MCF 10A (cell line): Measurements from ENCODE around the gene PXMP2. TPM values are rescaled to one million over a fixed set of nuclear protein-coding genes. Genes with fewer than 3 reads are reported as not detected.

Experiments
- BruUV-seq: library from RNA; stranded (reverse); fragments of 400-500 nt; replicated peaks from 2 replicates; lab custom pipeline; 2021; lab: Mats Ljungman, UMichigan
- CTCF ChIA-PET: fragments of 300-600 bp; sonication (Branson Sonifier 250); formaldehyde crosslinking; extraction: SDS; loops from one replicate; lab custom pipeline; 2021; ENCODE audit warnings: antibody characterized with exemption, inconsistent platforms; lab: Yijun Ruan, JAX
- POLR2A ChIA-PET: fragments of 300-600, 350-650 bp; sonication (Branson Sonifier 250); formaldehyde crosslinking; extraction: SDS; loops from one replicate; lab custom pipeline; 2020; ENCODE audit warnings: antibody characterized with exemption, inconsistent platforms; lab: Yijun Ruan, JAX
- DNase-seq: peaks from one replicate; pipeline ENCODE4 v3.0.0-alpha.2; 2018; ENCODE audit not compliant: unreplicated experiment
- H3K27ac Mint-ChIP-seq: one replicate; pipeline ENCODE4 v1.8.0; 2022; ENCODE audit warnings: mild to moderate bottlenecking, low read depth, mixed read lengths; ENCODE audit not compliant: unreplicated experiment
- H3K27me3 Mint-ChIP-seq: one replicate; pipeline ENCODE4 v1.8.0; 2022; ENCODE audit warnings: mixed read lengths; ENCODE audit not compliant: insufficient read depth, unreplicated experiment
- H3K36me3 Mint-ChIP-seq: one replicate; pipeline ENCODE4 v1.8.0; 2022; ENCODE audit warnings: mild to moderate bottlenecking, moderate library complexity, mixed read lengths; ENCODE audit not compliant: insufficient read depth, unreplicated experiment
- H3K4me1 Mint-ChIP-seq: one replicate; pipeline ENCODE4 v1.8.0; 2022; ENCODE audit warnings: mixed read lengths; ENCODE audit not compliant: insufficient read depth, unreplicated experiment
- H3K4me3 Mint-ChIP-seq: one replicate; pipeline ENCODE4 v1.8.0; 2022; ENCODE audit warnings: mild to moderate bottlenecking, moderate library complexity, mixed read lengths; ENCODE audit not compliant: unreplicated experiment
- H3K9me3 Mint-ChIP-seq: one replicate; pipeline ENCODE4 v1.8.0; 2022; ENCODE audit warnings: mixed read lengths; ENCODE audit not compliant: unreplicated experiment
- intact Hi-C: fragments of 100-400 bp; cut with micrococcal nuclease; formaldehyde crosslinking; loops from 2 replicates; pipeline ENCODE4 v1.14.1; 2022
- total RNA-seq: library from RNA; stranded (reverse); gene quantifications from 2 replicates; pipeline ENCODE4 v1.2.3, GENCODE V29; 2022
- TF ChIP-seq, protein P1 (sequence below): fragments of 200-600 bp; IDR thresholded peaks from one replicate; pipeline ENCODE4 v1.8.0; 2022; ENCODE audit warnings: antibody characterized with exemption, mild to moderate bottlenecking; ENCODE audit not compliant: unreplicated experiment

PXMP2 gene
- total RNA-seq, 1 experiment from 2014 or later, result 28.1 TPM

DNA sequence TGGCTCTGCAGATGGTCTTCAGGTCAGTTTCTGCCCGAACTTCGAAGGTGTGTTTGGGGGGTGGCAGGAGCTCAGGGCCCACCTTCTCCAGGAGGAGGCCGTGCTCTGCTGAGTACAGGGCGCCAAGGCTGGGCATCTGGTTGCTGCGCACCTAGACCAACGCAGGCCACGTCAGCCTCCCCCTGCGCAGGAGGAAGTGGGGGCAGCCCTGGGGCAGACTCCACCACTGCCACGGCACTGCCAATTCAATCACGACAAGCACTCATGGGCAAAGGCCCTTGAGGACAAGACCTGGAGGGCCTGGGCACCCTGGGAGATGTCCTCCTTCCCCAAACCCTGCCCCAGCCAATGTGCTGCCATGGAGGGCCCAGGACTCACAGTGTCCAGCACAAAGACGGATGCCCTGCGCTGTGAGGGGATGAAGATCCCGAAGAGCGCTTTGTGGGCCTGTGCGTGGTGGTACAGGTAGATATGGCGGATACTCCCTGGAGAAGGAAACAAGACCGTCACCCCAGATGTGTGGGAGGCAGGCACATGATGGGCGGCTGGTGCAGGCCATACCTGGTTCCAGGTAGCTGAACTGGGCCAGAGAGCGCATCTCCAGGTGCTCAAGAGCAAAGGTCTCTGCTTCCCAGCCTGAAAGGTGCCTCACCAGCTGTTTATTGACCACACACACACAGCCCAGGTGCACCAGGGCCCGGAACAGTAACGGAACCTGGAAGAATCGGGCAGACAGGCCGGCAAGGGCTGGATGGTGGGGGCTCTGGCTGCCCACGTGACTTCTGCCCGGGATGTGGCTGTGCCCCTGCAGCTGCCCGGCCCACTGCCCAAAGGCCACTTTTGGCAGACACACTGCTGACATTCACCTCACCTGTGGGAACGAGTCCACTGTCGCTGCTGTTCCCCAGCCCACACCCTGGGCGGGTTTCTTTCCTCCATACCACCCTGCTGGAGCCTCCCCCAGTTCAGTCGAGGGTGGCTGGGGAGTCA, 44.2 kb upstream of the PXMP2 start:
- intact Hi-C loops, result no loop called here
- POLR2A ChIA-PET, result interaction anchor here (0.7 to 0.8 kb wide), 2 partner anchors 13 to 220 kb away, joined by 3 to 4 read pairs; no protein-coding TSS in a partner anchor
- BruUV-seq, result no TSS peak
- H3K36me3 Mint-ChIP-seq, result peaks cover 21% of the 10 kb centered on the region
- CTCF ChIA-PET, result no interaction called here
- H3K4me3 Mint-ChIP-seq, result no peak overlapping the region
- no peak for DNase-seq
- no peaks in the 10 kb centered on the region for H3K9me3 Mint-ChIP-seq
- no peaks in the 10 kb centered on the region for H3K4me1 Mint-ChIP-seq
- H3K27me3 Mint-ChIP-seq, result no peaks in the 10 kb centered on the region
- TF ChIP-seq, protein P1, sequence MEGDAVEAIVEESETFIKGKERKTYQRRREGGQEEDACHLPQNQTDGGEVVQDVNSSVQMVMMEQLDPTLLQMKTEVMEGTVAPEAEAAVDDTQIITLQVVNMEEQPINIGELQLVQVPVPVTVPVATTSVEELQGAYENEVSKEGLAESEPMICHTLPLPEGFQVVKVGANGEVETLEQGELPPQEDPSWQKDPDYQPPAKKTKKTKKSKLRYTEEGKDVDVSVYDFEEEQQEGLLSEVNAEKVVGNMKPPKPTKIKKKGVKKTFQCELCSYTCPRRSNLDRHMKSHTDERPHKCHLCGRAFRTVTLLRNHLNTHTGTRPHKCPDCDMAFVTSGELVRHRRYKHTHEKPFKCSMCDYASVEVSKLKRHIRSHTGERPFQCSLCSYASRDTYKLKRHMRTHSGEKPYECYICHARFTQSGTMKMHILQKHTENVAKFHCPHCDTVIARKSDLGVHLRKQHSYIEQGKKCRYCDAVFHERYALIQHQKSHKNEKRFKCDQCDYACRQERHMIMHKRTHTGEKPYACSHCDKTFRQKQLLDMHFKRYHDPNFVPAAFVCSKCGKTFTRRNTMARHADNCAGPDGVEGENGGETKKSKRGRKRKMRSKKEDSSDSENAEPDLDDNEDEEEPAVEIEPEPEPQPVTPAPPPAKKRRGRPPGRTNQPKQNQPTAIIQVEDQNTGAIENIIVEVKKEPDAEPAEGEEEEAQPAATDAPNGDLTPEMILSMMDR, result no peak
- H3K27ac Mint-ChIP-seq, result no peak overlapping the region

DNA sequence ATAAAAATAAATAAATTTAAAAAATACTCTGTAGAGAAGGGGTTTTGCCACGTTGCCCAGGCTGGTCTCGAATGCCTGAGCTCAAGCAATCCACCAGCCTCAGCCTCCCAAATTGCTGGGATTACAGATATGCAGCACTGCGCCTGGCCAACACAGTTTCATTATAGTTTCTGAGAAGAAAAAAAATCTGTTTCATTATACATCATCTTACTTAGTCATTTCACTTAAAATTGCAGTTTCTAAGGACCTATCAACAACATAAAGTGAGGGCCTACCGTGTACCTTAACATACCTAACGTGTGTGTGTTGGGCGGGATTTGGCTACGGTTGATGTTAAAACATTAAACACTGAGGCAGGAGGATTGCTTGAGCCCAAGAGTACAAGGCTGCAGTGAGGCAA, 40.5 kb upstream of the PXMP2 start:
- Mint-ChIP-seq H3K27me3 (no peaks in the 10 kb centered on the region), H3K27ac (no peak overlapping the region), H3K36me3 (peaks cover 47% of the 10 kb centered on the region), H3K9me3 (no peaks in the 10 kb centered on the region), H3K4me3 (no peak overlapping the region), H3K4me1 (no peaks in the 10 kb centered on the region)
- BruUV-seq, result no TSS peak
- intact Hi-C loops, result no loop called here
- no peak for DNase-seq
- ChIA-PET POLR2A (interaction anchor here (0.6 kb wide), 2 partner anchors 11 to 526 kb away, joined by 3 to 4 read pairs; no protein-coding TSS in a partner anchor), CTCF (interaction anchor here (1.1 kb wide), 1 partner anchor 17 kb away, joined by 3 read pairs; no protein-coding TSS in a partner anchor)
- TF ChIP-seq, protein P1, result no peak

DNA sequence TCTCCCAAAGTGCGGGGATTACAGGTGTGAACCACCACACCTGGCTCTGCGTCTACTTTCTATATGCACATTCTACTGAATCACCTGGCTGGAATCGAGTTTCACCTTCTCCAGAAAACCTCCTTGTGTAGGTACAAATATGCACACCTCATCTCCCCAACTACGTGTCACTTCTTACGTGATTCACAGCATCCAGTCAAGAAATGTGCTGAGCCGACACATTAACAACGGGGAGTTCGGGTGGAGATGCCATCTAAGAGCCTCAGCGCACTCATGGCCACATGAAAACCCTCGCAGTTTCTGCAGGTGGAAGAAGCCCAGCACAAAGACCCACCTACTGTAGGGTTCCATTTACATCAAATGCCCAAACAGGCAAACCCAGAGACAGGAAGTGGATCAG, 39.5 kb upstream of the PXMP2 start:
- no peak overlapping the region for H3K4me3 Mint-ChIP-seq
- H3K27me3 Mint-ChIP-seq, result no peaks in the 10 kb centered on the region
- intact Hi-C loops, result no loop called here
- H3K36me3 Mint-ChIP-seq, result peaks cover 41% of the 10 kb centered on the region
- TF ChIP-seq, protein P1, result no peak
- DNase-seq, result no peak
- ChIA-PET POLR2A (no interaction called here), CTCF (interaction anchor here (0.6 to 0.8 kb wide), 2 partner anchors 8 to 1542 kb away, joined by 3 to 4 read pairs; no protein-coding TSS in a partner anchor)
- H3K27ac Mint-ChIP-seq, result no peak overlapping the region
- no TSS peak for BruUV-seq
- H3K9me3 Mint-ChIP-seq, result no peaks in the 10 kb centered on the region
- no peaks in the 10 kb centered on the region for H3K4me1 Mint-ChIP-seq

DNA sequence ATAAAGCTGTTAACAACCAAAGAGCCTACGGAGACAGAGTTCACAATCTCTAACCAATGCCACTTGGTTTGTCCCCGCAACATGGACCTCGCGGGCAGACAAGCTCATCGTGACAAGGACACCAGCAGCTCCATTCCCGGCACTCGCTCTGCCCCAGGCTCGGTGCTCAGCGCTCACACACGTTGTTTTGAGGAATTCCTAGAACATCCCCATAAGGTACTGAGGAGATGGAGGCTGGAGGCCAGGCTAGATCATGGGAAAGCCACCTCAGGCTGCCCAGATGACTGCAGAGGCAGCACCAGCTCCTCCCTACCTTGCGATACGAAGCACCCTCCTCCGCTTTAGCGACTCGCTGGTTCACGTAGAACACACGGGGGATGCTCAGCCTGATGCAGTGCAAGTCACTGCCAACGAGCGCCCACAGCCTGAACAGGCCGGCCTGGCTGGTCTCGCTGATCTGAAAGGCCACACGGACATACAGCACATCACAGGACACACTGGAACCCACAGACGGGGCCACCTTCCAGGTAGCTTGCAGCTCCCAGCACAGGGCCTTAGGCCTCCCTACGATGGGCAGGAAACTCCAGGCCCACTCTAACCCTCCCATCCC, 38.7 kb upstream of the PXMP2 start:
- POLR2A ChIA-PET, result no interaction called here
- Mint-ChIP-seq H3K4me1 (no peaks in the 10 kb centered on the region), H3K4me3 (no peak overlapping the region), H3K27ac (no peak overlapping the region), H3K9me3 (no peaks in the 10 kb centered on the region), H3K27me3 (no peaks in the 10 kb centered on the region), H3K36me3 (peaks cover 42% of the 10 kb centered on the region)
- DNase-seq, result no peak
- no TSS peak for BruUV-seq
- intact Hi-C loops, result no loop called here
- TF ChIP-seq, protein P1, result no peak
- CTCF ChIA-PET, result no interaction called here
